Tibial nerve (tissue), 4 donors: ENCODE data around the gene PXDN. TPM values are rescaled to one million over a fixed set of nuclear protein-coding genes. Genes with fewer than 3 reads are reported as not detected.

Source experiments
- DNase-seq, 2 donors: peaks; one replicate each; pipeline ENCODE4 v3.0.0-alpha.2; 2019; ENCODE audit warnings: low spot score in 2 of 2
- H3K27ac ChIP-seq, 4 donors: fragments of 200-600 bp; sonication (generic) in 3 of 4; one replicate each; pipeline ENCODE4 v1.5.1; 2017 to 2019; ENCODE audit warnings: mild to moderate bottlenecking in 1 of 4
- H3K27me3 ChIP-seq, 2 donors: fragments of 200-600 bp; sonication (generic) in 1 of 2; one replicate each; pipeline versions ENCODE4 v1.5.1 to v1.6.0; 2017 to 2019
- H3K36me3 ChIP-seq, 3 donors: fragments of 200-600 bp; sonication (generic); one replicate each; pipeline ENCODE4 v1.5.1; 2018 to 2019
- H3K4me1 ChIP-seq, 4 donors: fragments of 200-600 bp; sonication (generic) in 3 of 4; one replicate each; pipeline ENCODE4 v1.5.1; 2017 to 2019
- H3K4me3 ChIP-seq, 4 donors: fragments of 200-600 bp; sonication (generic) in 3 of 4; one replicate each; pipeline ENCODE4 v1.5.1; 2017 to 2019; ENCODE audit warnings: mild to moderate bottlenecking in 1 of 4, moderate library complexity in 1 of 4
- H3K9me3 ChIP-seq, 4 donors: fragments of 200-600 bp; sonication (generic) in 3 of 4; one replicate each; pipeline ENCODE4 v1.5.1; 2017 to 2019
- EP300 ChIP-seq, 2 donors: sonication (generic); formaldehyde crosslinking; IDR thresholded peaks; one replicate each; pipeline ENCODE4 v1.6.1; 2017; ENCODE audit warnings: antibody characterized with exemption in 2 of 2, mild to moderate bottlenecking in 1 of 2
- POLR2A ChIP-seq, 2 donors: fragments of 450-650 bp; IDR thresholded peaks; one replicate each; pipeline ENCODE4 v1.6.1; 2017; ENCODE audit warnings: antibody characterized with exemption in 2 of 2, mild to moderate bottlenecking in 2 of 2, moderate library complexity in 2 of 2
- WGBS, 2 donors: methylation state at CpG; one replicate each; pipeline ENCODE4 v1.1.5; 2018; 5-methylcytosine and 5-hydroxymethylcytosine counted together
- total RNA-seq, 4 donors: library from RNA; depleted of rRNA; stranded (reverse); fragments of >200 nt; gene quantifications; one replicate each; pipeline ENCODE4 v1.1.0, GENCODE V29; 2016
- TF ChIP-seq, protein P1 (sequence below), 5 experiments: fragments of 200-600 bp in 3 of 5; fragments of 450-650 bp in 2 of 5; sonication (generic) in 3 of 5; IDR thresholded peaks; one replicate each; pipeline ENCODE4 v1.5.1; 2016 to 2019; ENCODE audit warnings: antibody characterized with exemption in 5 of 5, mild to moderate bottlenecking in 3 of 5, moderate library complexity in 2 of 5

Gene PXDN
- total RNA-seq, 4 donors from 2014 or later = 40.4 to 72.6 (median 52.4) TPM

- WGBS, 2 donors = 92 to 93% methylated on average over 12 of the region's 12 CpGs
- Histone ChIP-seq H3K9me3 (peaks cover 0 to 4% (median 0%) of the 10 kb centered on the region in 4 donors), H3K27ac (no peak overlapping the region), H3K4me3 (no peak overlapping the region), H3K4me1 (no peaks in the 10 kb centered on the region), H3K36me3 (peaks cover 0 to 97% (median 0%) of the 10 kb centered on the region in 3 donors), H3K27me3 (no peaks in the 10 kb centered on the region)
- TF ChIP-seq EP300 (IDR thresholded peaks at IDR 0.05) (no peak), POLR2A (IDR thresholded peaks at IDR 0.05) (no peak)
- TF ChIP-seq, protein P1, sequence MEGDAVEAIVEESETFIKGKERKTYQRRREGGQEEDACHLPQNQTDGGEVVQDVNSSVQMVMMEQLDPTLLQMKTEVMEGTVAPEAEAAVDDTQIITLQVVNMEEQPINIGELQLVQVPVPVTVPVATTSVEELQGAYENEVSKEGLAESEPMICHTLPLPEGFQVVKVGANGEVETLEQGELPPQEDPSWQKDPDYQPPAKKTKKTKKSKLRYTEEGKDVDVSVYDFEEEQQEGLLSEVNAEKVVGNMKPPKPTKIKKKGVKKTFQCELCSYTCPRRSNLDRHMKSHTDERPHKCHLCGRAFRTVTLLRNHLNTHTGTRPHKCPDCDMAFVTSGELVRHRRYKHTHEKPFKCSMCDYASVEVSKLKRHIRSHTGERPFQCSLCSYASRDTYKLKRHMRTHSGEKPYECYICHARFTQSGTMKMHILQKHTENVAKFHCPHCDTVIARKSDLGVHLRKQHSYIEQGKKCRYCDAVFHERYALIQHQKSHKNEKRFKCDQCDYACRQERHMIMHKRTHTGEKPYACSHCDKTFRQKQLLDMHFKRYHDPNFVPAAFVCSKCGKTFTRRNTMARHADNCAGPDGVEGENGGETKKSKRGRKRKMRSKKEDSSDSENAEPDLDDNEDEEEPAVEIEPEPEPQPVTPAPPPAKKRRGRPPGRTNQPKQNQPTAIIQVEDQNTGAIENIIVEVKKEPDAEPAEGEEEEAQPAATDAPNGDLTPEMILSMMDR (IDR thresholded peaks at IDR 0.05) = no peak
- no peak for DNase-seq
Measured at GRCh38 chr2:1634681-1635341, 109.5 kb downstream of the PXDN start.

- TF ChIP-seq POLR2A (IDR thresholded peaks at IDR 0.05) (no peak), EP300 (IDR thresholded peaks at IDR 0.05) (no peak)
- TF ChIP-seq, protein P1 (IDR thresholded peaks at IDR 0.05) = no peak
- Histone ChIP-seq H3K27me3 (no peaks in the 10 kb centered on the region), H3K27ac (no peak overlapping the region), H3K9me3 (peaks cover 0 to 12% (median 2%) of the 10 kb centered on the region in 4 donors), H3K4me3 (no peak overlapping the region), H3K4me1 (peaks cover 0 to 4% (median 0%) of the 10 kb centered on the region in 4 donors), H3K36me3 (peaks cover 0 to 90% (median 0%) of the 10 kb centered on the region in 3 donors)
- no peak for DNase-seq
- WGBS, 2 donors = 87 to 90% methylated on average over 18 of the region's 18 CpGs
Measured at GRCh38 chr2:1633936-1634587, 110.3 kb downstream of the PXDN start.

GRCh38 chr2:1633092-1633671 lies 111.1 kb downstream of the PXDN start:
- peaks cover 0 to 82% (median 0%) of the 10 kb centered on the region in 3 donors for H3K36me3 ChIP-seq
- no peak for DNase-seq
- no peak for TF ChIP-seq EP300 (IDR thresholded peaks at IDR 0.05)
- TF ChIP-seq POLR2A (IDR thresholded peaks at IDR 0.05) = no peak
- TF ChIP-seq, protein P1 (IDR thresholded peaks at IDR 0.05) = no peak
- no peak overlapping the region for H3K27ac ChIP-seq
- no peaks in the 10 kb centered on the region for H3K27me3 ChIP-seq
- H3K4me1 ChIP-seq = peaks cover 0 to 11% (median 0%) of the 10 kb centered on the region in 4 donors
- H3K9me3 ChIP-seq = peaks cover 0 to 12% (median 2%) of the 10 kb centered on the region in 4 donors
- 91 to 92% methylated on average over 17 of the region's 17 CpGs for WGBS, 2 donors
- H3K4me3 ChIP-seq = no peak overlapping the region

DNA sequence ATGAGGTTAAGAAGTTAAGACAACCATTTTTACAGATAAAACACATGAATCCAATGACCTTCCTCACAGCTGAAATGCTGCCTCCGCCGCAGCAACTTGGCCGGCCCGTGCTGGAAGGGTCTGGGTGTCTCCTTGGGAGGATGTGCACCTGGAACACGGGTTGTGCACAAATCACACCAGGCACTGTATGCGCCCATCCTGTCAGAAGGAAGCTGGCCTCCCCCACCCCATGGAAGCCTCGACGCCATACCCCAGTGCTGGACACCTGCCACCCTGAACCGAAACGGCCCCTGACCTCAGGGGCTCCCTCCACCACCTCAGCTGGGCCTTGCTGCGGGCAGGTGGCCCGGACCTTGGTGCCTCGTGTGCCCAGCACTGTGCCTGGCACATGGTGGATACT lies 111.8 kb downstream of the PXDN start:
- DNase-seq = no peak
- 86 to 89% methylated on average over 9 to 13 of the region's 13 CpGs for WGBS, 2 donors
- Histone ChIP-seq H3K27me3 (no peaks in the 10 kb centered on the region), H3K4me3 (no peak overlapping the region), H3K36me3 (peaks cover 0 to 77% (median 0%) of the 10 kb centered on the region in 3 donors), H3K9me3 (peaks cover 0 to 12% (median 2%) of the 10 kb centered on the region in 4 donors), H3K4me1 (peaks cover 0 to 11% (median 0%) of the 10 kb centered on the region in 4 donors), H3K27ac (no peak overlapping the region)
- TF ChIP-seq POLR2A (IDR thresholded peaks at IDR 0.05) (no peak), EP300 (IDR thresholded peaks at IDR 0.05) (no peak)
- TF ChIP-seq, protein P1 (IDR thresholded peaks at IDR 0.05) = no peak

GRCh38 chr2:1632002-1632348 lies 112.3 kb downstream of the PXDN start:
- no peak overlapping the region for H3K27ac ChIP-seq
- H3K9me3 ChIP-seq = peaks cover 0 to 12% (median 2%) of the 10 kb centered on the region in 4 donors
- peaks cover 0 to 72% (median 0%) of the 10 kb centered on the region in 3 donors for H3K36me3 ChIP-seq
- H3K27me3 ChIP-seq = no peaks in the 10 kb centered on the region
- no peak overlapping the region for H3K4me3 ChIP-seq
- whole genome bisulfite sequencing, 2 donors = 80 to 85% methylated on average over 7 of the region's 7 CpGs
- DNase-seq = no peak
- peaks cover 0 to 11% (median 0%) of the 10 kb centered on the region in 4 donors for H3K4me1 ChIP-seq
- TF ChIP-seq EP300 (IDR thresholded peaks at IDR 0.05) = no peak
- TF ChIP-seq, protein P1 (IDR thresholded peaks at IDR 0.05) = no peak
- no peak for TF ChIP-seq POLR2A (IDR thresholded peaks at IDR 0.05)
